ENCODE data around the gene PBX3. TPM values are rescaled to one million over a fixed set of nuclear protein-coding genes. Genes with fewer than 3 reads are reported as not detected.
"Not testable (repeated sequence)": the region's sequence is repeated elsewhere in the genome, so short reads cannot be mapped to it uniquely, and the experiment has no call there.

PBX3 gene
- total RNA-seq, 1 donor from 2014 or later, result 37.6 TPM

- DNase-seq (ENCODE audit: low spot score), result no peak
- H3K27ac Mint-ChIP-seq (ENCODE audit: unreplicated experiment), result no peak overlapping the region
- no peaks in the 10 kb centered on the region for H3K27me3 Mint-ChIP-seq (ENCODE audit: unreplicated experiment)
- no peak for TF ChIP-seq CTCF (IDR thresholded peaks at IDR 0.05; ENCODE audit: unreplicated experiment)
- no peaks in the 10 kb centered on the region for H3K36me3 Mint-ChIP-seq (ENCODE audit: low read depth, unreplicated experiment)
- no peak overlapping the region for H3K4me3 Mint-ChIP-seq (ENCODE audit: unreplicated experiment)
- peaks cover 20% of the 10 kb centered on the region for H3K4me1 Mint-ChIP-seq (ENCODE audit: unreplicated experiment)
- no peaks in the 10 kb centered on the region for H3K9me3 Mint-ChIP-seq (ENCODE audit: unreplicated experiment)
Observed at GRCh38 chr9:125771037-125771436, 23.9 kb downstream of the PBX3 start.

- no peak for TF ChIP-seq CTCF (IDR thresholded peaks at IDR 0.05; ENCODE audit: unreplicated experiment)
- no peaks in the 10 kb centered on the region for H3K27me3 Mint-ChIP-seq (ENCODE audit: unreplicated experiment)
- H3K27ac Mint-ChIP-seq (ENCODE audit: unreplicated experiment), result peak overlapping the region; percentile 8
- no peak for DNase-seq (ENCODE audit: low spot score)
- peaks cover 17% of the 10 kb centered on the region for H3K4me1 Mint-ChIP-seq (ENCODE audit: unreplicated experiment)
- no peak overlapping the region for H3K4me3 Mint-ChIP-seq (ENCODE audit: unreplicated experiment)
- no peaks in the 10 kb centered on the region for H3K36me3 Mint-ChIP-seq (ENCODE audit: low read depth, unreplicated experiment)
- no peaks in the 10 kb centered on the region for H3K9me3 Mint-ChIP-seq (ENCODE audit: unreplicated experiment)
Observed at GRCh38 chr9:125772740-125773139, 25.6 kb downstream of the PBX3 start.

GRCh38 chr9:125774106-125774505 lies 26.9 kb downstream of the PBX3 start:
- Mint-ChIP-seq H3K9me3 (ENCODE audit: unreplicated experiment) (no peaks in the 10 kb centered on the region), H3K27ac (ENCODE audit: unreplicated experiment) (no peak overlapping the region), H3K27me3 (ENCODE audit: unreplicated experiment) (no peaks in the 10 kb centered on the region), H3K4me1 (ENCODE audit: unreplicated experiment) (peaks cover 17% of the 10 kb centered on the region), H3K36me3 (ENCODE audit: low read depth, unreplicated experiment) (no peaks in the 10 kb centered on the region), H3K4me3 (ENCODE audit: unreplicated experiment) (no peak overlapping the region)
- DNase-seq (ENCODE audit: low spot score), result no peak
- TF ChIP-seq CTCF (IDR thresholded peaks at IDR 0.05; ENCODE audit: unreplicated experiment), result no peak

GRCh38 chr9:125776789-125777188 lies 29.6 kb downstream of the PBX3 start:
- H3K36me3 Mint-ChIP-seq (ENCODE audit: low read depth, unreplicated experiment); DNase-seq (ENCODE audit: low spot score); H3K27ac Mint-ChIP-seq (ENCODE audit: unreplicated experiment); H3K4me3 Mint-ChIP-seq (ENCODE audit: unreplicated experiment); H3K27me3 Mint-ChIP-seq (ENCODE audit: unreplicated experiment); H3K9me3 Mint-ChIP-seq (ENCODE audit: unreplicated experiment); H3K4me1 Mint-ChIP-seq (ENCODE audit: unreplicated experiment): not testable (repeated sequence)

- peaks cover 16% of the 10 kb centered on the region for H3K36me3 Mint-ChIP-seq (ENCODE audit: low read depth, unreplicated experiment)
- not testable (repeated sequence) for DNase-seq (ENCODE audit: low spot score); H3K27me3 Mint-ChIP-seq (ENCODE audit: unreplicated experiment); H3K4me1 Mint-ChIP-seq (ENCODE audit: unreplicated experiment); H3K9me3 Mint-ChIP-seq (ENCODE audit: unreplicated experiment); H3K27ac Mint-ChIP-seq (ENCODE audit: unreplicated experiment); H3K4me3 Mint-ChIP-seq (ENCODE audit: unreplicated experiment)
Observed at GRCh38 chr9:125778538-125779219, 31.5 kb downstream of the PBX3 start.

GRCh38 chr9:125779220-125779565 lies 32.0 kb downstream of the PBX3 start:
- not testable (repeated sequence) for H3K4me3 Mint-ChIP-seq (ENCODE audit: unreplicated experiment); H3K9me3 Mint-ChIP-seq (ENCODE audit: unreplicated experiment); H3K27ac Mint-ChIP-seq (ENCODE audit: unreplicated experiment); H3K27me3 Mint-ChIP-seq (ENCODE audit: unreplicated experiment); DNase-seq (ENCODE audit: low spot score); H3K4me1 Mint-ChIP-seq (ENCODE audit: unreplicated experiment)
- H3K36me3 Mint-ChIP-seq (ENCODE audit: low read depth, unreplicated experiment), result peaks cover 16% of the 10 kb centered on the region

Measured in endothelial cell (in vitro differentiated cells).